ENCODE measurements around the gene PDP2.
A peak's percentile ranks its signal among the peaks of the same experiment; 100 is the strongest.

PDP2 gene, protein sequence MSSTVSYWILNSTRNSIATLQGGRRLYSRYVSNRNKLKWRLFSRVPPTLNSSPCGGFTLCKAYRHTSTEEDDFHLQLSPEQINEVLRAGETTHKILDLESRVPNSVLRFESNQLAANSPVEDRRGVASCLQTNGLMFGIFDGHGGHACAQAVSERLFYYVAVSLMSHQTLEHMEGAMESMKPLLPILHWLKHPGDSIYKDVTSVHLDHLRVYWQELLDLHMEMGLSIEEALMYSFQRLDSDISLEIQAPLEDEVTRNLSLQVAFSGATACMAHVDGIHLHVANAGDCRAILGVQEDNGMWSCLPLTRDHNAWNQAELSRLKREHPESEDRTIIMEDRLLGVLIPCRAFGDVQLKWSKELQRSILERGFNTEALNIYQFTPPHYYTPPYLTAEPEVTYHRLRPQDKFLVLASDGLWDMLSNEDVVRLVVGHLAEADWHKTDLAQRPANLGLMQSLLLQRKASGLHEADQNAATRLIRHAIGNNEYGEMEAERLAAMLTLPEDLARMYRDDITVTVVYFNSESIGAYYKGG

DNA sequence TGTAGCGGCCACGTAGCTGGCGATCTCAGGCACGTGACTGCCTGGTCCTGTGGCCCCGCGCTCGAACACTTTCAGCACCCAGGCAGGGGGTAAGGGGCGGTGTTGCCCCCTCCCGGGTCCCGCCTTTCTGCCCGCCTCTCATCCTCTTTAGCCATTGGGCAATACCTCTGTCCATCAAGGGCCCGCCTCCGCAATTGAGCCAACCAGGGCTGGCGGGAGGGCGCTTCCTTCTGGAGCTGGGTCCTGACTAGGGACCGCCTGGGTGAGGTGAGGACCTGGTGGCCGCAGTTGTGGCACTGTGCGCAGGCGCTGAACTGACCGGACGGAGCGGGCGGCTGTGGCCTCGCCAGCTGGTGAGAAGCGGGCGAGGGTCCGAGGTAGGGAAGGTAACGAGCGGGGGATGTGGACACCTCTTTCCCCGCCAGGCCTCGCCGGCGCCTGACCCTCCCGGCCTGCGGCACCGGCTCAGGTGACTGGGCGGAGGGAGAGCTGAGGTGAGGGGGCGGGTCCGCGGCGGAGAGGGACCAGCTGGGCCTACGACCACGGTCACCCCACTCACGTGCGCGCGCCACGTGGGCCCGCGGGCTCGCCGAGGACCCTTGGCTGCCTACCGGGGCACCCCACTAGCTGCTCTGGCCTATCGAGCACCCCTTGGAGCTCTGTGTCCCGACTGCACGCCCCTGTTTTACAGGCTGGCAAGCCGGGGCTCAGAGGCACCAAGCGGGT lies at the start of gene PDP2:
Gene PDP2, plus strand, starts transcription at position 228 of the 726 bp plus-strand sequence. CDS start 3,770 bp downstream, outside the sequence.
- peak; percentile 92 for DNase-seq (ENCODE audit: low spot score)

DNA sequence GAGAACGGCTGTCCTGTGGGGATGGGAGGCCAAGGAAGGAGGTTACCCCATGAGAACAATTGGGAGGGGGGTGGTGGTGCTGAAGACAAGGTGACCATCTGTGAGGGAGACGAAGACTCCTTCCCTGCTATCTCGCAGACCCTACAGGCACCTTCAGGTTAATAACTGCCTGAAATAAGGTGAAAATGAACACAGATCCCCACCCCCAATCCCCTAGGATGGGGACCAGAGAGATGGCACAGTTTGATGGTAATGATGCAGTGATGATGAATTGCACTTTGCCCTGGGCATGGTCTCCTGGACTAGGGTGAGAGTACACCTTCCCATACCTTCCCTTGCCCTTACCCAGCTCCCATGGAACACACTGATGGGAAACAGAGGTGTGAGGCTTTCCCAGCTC lies 48.1 kb upstream of the PDP2 start:
- no peak for DNase-seq (ENCODE audit: low spot score)

DNA sequence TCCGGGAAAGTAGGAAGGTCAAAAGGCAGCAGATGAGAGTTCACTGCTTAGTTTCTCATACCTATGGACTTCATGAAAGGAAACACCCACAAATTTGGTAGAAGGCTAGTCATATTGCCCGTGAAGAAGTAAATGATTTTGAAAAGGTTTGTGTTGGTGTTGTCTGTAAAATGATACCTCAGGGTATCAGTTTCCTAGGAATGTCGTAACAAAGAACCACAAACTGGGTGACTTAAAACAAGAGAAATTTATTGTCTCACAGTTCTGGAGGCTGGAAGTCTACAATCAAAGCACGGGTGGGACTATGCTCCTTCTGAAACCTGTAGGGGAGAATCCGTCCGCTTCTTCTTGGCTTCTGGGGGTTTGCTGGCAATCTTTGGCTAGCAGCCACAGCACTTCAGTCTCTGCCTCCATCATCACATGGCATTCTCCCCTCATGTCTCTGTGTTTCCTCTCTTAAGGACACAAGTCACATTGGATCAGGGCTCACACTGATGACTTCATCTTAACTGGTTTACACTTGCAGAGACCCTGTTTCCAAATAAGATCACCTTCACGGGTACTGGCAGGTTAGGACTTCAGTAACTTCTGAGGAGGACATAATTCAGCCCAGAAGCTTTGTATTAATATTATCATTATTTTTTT lies 47.5 kb upstream of the PDP2 start:
- DNase-seq (ENCODE audit: low spot score) = no peak

DNA sequence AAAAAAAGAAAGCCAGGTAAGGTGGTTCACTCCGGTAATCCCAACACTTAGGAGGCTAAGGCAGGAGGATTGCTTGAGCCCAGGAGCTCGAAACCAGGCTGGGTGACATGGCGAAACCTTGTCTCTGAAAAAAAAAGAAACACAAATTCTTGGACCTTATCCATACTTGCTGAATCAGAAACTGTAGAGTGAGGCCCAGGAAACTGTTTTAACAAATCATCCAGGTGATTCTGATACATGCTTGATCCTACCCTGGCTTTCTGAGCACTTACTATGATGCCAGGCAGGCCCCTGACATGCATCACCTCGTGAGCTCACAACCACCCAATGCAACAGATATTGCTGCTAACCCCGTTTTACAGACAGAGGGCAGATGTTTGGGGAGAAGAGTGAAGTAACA lies 45.6 kb upstream of the PDP2 start:
- DNase-seq (ENCODE audit: low spot score) = no peak

DNA sequence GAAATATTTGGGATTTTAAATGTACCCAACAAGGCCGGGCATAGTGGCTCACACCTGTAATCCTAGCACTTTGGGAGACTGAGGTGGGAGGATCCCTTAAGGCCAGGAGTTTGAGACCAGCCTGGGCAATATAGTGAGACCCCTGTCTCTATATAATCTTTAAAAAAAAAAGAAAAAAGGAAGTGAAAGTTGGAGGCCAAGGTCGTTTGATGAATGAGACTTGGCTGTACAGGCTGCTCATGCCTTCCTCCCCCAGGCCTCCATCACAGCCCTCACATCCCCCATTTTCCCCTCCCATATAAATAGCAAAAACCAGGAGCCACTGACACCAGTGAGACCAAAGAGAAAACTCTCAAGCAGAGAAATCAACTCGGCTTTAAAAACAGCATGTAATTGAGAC lies 39.4 kb upstream of the PDP2 start:
- DNase-seq (ENCODE audit: low spot score) = no peak

DNA sequence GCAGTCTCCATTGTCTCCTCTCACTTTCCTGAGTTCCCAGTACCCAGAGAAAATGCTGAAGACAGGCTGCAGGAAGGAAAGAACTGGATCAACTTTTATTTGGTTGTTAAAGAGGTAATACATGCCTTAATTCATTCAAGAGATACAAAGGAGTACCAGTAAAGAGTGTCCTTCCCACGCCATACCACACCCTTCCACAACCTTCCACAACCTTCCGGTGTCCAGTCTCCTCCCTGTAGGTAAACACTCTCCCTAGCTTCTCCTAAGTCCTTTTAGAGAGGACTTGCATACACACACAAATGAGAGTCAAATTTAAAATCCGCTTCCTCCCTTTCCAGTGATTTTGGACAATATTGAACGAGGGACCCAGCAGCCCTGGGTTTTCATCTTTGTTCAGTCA lies 38.9 kb upstream of the PDP2 start:
- DNase-seq (ENCODE audit: low spot score) = no peak

DNA sequence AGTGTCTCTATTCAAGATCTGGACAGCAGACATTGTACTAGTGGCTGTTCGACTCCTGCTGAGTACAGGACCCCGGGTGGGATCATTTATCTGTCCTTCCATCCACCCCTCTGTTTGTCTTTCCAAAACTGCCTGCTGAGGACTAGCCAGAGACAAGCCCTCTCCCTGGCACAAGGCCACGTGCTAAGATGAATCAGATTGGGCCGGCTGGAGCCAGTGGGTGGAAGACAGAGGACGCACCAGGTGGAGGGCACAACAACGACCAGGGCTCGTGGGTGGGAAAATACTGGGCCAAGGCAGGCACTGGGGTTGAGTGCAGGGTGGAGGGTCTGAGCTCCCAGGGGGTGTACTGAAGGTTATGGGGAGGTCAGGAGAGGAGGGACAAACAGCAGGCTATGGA lies 37.5 kb upstream of the PDP2 start:
- no peak for DNase-seq (ENCODE audit: low spot score)

DNA sequence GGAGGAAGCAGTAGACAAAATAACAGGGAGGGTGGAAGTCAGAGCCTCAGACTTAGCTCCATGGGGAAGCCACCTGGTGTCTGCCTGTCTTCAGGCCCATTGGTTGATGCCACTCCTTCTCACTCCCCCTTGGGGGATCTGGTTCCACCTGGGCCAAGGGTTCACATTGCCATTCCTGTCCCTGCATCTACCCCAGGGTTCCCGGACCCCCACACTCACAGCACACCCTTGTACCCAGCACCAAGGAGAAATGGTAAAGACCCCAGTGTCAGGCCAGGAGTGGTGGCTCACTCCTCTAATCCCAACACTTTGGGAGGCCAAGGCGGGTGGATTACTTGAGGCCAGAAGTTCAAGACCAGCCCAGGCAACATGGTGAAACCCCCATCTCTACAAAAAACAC lies 37.1 kb upstream of the PDP2 start:
- no peak for DNase-seq (ENCODE audit: low spot score)

DNA sequence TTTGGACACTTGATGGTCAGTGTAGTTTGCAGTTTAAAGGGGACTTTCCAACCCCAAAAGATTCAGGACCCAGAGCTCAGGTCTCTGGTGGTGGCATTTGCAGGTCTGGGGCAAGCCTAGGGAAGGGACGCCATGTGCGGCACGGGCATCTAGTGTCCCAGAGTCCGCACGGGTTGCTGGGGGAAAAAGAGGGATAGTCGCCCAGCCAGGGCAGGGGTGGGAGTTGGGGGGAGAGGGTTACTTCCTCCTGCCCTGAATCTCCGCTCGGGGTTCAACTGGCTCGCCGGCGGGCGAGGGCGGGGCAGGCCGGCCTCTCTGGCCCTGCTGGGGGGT lies 36.3 kb upstream of the PDP2 start:
- no peak for DNase-seq (ENCODE audit: low spot score)

DNA sequence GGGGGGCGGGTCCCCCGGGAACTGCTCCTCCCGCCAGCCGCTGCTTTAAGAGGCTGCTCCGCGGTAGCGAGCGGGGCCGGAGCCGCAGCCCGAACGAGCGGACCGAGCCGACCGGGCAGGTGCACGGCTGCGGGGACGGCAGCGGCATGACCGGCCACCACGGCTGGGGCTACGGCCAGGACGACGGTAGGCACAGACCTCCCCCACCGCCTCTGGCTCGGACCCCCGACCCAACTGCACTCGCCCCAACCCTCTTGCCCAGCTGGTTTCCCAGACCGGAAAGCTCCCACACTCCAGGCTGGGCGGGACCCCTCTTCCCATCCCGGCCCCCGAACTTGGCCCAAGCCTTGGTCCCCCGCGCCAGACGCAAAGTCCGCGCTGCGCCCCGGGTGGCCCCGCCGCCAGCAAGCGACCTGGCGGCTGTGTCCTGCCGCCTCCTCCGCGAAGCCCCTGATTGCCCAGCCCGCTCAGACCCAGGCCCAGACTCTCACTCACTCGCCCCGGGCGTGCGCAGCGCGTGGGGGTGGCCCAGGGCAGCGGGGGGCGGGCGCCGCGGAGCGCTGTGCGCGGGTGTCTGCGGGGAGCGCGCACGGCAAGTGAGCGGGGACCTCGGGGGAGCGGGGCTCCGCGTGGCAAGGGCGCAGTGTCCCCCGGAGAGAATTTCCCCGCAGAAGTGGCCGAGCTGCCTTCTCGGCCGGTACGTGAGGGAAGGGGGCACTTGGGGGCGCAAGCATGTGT lies 35.8 kb upstream of the PDP2 start, which contains the start of gene CA7:
Gene CA7, plus strand, starts transcription at position 73 of the 738 bp plus-strand sequence. Its CDS starts 74 bp downstream, at position 147.
- DNase-seq (ENCODE audit: low spot score) = no peak

DNA sequence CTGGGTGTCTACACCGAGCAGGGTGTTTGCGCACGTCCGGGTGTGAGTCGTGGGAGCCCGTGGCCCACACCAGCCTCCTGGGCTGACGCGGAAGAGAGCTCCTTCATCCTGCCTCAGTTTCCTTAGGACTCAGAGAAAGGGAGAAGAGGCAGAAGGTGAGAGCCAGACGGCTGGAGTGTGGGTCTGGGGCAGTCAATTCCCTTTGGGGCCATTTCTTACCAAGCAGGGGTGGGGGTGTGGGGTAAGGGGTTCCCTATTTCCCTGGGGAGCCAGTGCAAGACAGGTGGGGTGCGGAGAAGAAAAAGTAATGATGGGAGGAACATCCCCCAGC lies 35.3 kb upstream of the PDP2 start:
- no peak for DNase-seq (ENCODE audit: low spot score)

DNA sequence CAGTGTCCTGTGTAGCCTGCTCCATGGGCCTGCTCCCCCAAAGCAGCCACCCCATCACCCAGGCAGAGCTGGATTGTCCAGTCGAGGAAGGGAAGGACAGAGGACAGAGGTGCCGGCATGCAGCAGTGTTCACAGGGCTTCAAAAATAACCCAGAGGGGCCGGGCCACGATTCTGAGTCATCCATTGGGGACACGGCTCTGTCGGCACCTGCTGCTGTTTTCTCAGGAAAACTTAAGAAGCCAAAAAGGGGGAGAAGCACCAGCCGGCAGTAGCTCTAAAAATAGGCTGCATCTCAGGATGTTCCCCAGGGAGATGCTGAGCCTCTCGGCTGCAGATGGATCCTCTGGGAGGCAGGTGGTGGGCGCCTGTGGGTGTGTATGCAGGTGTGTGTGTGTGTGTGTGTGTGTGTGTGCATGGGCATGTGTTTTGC lies 34.5 kb upstream of the PDP2 start:
- no peak for DNase-seq (ENCODE audit: low spot score)

DNA sequence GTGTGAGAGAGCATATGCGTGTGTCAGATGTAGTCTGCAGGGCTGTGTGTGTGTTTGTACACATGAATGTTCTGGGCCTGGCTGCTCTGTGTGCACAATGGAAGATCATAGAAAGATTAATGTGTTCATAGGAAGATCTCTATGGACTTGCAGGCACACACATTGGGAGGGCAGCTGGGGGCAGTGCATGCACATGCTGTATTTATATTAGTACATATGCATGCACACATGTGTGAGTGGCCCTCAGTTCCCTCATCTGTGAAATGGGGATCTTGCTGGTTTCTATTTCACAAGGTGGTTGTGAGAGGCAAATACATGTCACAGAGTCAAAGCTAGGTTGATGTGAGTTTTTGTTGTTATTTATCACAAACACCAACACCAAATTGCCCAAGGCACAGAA lies 34.0 kb upstream of the PDP2 start:
- no peak for DNase-seq (ENCODE audit: low spot score)

DNA sequence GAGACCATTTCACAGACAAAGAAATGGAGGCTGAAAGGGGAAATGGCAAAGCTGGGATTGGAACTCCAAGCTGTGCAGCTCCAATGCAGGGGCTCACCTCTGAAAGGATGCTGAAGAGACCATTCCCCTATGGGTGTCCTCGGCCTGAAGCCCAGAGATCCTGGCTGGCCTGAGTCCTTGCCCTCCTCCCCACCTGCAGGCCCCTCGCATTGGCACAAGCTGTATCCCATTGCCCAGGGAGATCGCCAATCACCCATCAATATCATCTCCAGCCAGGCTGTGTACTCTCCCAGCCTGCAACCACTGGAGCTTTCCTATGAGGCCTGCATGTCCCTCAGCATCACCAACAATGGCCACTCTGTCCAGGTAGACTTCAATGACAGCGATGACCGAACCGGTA lies 33.5 kb upstream of the PDP2 start:
- DNase-seq (ENCODE audit: low spot score) = no peak

DNA sequence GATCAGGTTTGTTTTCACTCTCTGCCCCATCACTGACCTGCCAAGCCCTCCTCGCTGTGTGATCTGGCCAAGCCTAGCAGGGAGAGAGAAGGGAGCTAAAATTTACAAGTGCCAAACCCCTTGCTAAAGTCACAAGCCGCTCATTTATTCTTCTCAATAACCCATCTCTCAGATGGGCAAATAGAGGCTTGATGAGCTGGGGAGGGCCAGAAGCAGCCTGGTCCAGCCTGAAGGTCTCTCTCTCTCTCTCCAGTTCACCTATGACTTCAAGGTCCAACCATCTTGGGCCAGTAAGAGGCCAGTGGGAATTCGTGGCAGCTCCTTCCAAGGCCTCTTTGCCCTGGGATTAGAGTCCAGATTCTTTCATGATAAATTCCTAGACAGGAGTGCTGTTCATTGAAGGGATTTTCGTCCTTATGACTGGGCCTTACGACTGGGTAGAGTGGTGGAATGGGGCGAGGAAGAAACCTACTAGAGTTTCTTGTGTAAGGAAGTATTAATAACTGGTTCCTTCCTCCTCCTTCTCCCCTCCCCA lies 32.7 kb upstream of the PDP2 start:
- no peak for DNase-seq (ENCODE audit: low spot score)

DNA sequence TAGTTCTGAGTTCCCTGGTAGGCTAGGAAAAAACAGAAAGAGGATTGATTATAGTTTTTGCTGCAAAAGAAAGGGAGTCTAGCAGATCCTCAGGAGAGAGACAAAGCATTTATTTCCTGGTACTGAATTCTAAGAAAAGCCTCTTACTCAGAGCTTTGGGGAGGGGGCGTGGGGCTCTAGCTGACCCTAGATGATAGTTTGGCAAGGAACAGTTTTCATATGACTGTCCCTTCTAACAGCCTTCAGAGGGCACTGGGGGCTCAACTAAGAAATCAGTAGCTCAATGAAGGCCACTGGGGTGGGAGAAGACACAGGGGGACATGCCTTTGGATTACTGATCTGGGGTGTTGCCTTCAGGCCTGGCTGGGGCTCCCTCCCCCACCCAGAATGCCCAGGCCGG lies 32.1 kb upstream of the PDP2 start:
- DNase-seq (ENCODE audit: low spot score) = no peak

DNA sequence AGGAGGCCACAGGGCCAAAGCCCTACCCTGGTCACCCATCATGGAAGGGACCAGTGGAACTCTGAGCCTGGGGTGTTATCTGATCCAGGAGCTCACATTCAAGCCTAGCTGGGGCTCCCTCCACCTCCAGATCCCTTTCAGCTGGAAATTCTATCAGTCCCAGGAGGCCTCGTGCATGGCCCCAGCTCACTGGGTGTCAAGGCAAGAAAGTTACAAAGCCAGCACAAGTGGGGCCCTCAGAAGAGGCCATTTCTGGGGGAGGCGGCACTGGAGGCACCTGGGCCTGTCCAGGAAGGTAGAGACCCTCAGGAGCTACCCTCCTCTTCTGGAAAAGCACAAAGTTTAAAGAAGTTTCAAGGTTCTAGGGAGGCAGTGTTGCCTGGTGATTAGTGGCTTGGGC lies 31.3 kb upstream of the PDP2 start:
- DNase-seq (ENCODE audit: low spot score) = no peak

DNA sequence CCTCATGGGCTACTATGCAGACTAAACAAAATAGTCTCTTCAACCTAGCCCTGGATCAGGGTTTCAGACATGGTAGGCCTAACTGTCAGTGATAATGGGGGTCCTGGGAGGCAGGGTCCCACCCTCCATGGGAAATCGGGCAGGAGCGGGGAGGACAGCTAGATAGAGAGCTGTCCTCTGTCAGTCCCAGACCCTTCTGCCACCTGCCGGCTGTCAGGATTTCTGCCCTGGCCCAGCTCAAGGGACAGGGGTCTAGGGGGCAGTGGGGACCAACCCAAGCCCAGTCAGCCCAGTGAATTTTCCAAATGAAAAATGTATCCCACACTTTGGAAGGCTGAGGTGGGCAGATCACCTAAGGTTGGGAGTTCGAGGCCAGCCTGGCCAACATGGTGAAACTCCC lies 30.8 kb upstream of the PDP2 start:
- no peak for DNase-seq (ENCODE audit: low spot score)

DNA sequence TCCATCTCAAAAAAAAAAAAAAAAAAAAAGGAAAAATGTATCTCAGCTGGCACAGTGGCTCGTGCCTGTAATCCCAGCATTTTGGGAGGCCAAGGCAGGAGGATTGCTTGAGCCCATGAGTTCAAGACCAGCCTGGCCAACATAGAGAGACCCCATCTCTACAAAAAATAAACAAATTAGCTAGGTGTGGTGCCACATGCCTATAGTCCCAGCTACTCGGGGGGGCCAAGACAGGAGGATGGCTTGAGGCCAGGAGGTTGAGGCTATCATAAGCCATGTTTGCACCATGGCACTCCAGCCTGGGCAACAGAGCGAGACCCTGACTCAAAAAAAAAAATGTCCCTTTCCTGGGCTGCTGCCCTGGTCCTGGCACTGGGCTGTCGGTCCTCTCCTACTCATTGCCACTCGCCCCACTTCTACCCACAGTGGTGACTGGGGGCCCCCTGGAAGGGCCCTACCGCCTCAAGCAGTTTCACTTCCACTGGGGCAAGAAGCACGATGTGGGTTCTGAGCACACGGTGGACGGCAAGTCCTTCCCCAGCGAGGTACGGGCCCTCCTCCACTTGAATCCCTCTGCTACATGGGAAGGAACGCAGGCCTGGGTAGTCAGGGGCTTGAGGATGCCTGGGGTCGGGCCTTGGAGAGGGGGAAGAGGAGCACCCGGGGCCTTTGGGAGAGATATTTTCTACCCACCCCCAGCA lies 30.1 kb upstream of the PDP2 start:
- no peak for DNase-seq (ENCODE audit: low spot score)

DNA sequence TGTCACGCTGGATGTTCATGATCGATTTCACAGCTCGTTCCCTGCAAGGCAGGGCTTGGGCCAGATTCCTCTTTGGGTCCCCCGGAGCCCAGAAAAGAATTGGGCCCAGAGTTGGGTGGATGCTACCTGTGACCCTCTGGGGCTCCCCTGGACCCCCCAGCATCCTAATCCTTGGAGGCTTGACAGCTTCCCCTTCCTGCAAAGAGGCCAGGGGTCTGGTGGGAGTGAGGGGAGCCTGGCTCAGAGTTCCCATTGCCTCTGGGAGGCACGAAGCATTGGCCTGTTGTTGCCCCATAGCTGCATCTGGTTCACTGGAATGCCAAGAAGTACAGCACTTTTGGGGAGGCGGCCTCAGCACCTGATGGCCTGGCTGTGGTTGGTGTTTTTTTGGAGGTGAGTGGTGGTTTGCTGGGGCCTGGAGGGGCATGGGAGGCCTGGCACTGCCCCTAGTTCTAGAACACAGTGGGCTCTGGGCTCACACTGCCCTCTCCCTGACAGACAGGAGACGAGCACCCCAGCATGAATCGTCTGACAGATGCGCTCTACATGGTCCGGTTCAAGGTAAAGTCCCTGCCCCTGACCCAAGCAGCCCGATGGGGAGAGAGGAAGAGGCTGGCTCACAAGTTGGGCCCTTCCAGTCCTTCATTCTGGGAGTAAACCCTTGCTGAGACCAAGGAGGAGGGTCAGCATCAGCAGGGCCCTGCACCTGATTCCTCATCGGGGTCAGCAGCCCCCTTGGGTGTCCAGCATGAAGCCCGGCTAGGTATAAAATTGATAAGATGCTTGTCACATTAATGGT lies 28.9 kb upstream of the PDP2 start:
- no peak for DNase-seq (ENCODE audit: low spot score)

Data from kidney capillary endothelial cell (primary cell).